Breast epithelium (tissue), 4 donors: ENCODE results near the gene RDX. TPM values are rescaled to one million over a fixed set of nuclear protein-coding genes. Genes with fewer than 3 reads are reported as not detected.
A peak's percentile ranks its signal among the peaks of the same experiment; 100 is the strongest.

ENCODE experiments used
- DNase-seq, 2 donors: peaks; one replicate each; pipeline ENCODE4 v3.0.0-alpha.2; 2019; ENCODE audit warnings: low spot score in 2 of 2
- H3K27ac ChIP-seq, 2 donors: fragments of 200-600 bp; sonication (generic) in 1 of 2; one replicate each; pipeline ENCODE4 v1.5.1; 2016 to 2019; ENCODE audit warnings: mild to moderate bottlenecking in 1 of 2
- H3K27me3 ChIP-seq, 2 donors: fragments of 200-600 bp; sonication (generic) in 1 of 2; one replicate each; pipeline versions ENCODE4 v1.5.1 to v1.6.0; 2017 to 2019; ENCODE audit warnings: control low read depth in 1 of 2, mild to moderate bottlenecking in 1 of 2
- H3K36me3 ChIP-seq: fragments of 200-600 bp; one replicate; pipeline ENCODE4 v1.5.1; 2019
- H3K4me1 ChIP-seq, 2 donors: fragments of 200-600 bp; sonication (generic); one replicate each; pipeline ENCODE4 v1.5.1; 2016 to 2019; ENCODE audit warnings: control low read depth in 1 of 2
- H3K4me3 ChIP-seq, 3 donors: fragments of 200-600 bp; sonication (generic); 1 replicate in 2 of 3; 2 replicates in 1 of 3; pipeline ENCODE4 v1.5.1; 2016 to 2019; ENCODE audit warnings: mild to moderate bottlenecking in 3 of 3, moderate library complexity in 2 of 3
- H3K9me3 ChIP-seq, 2 donors: fragments of 200-600 bp; sonication (generic) in 1 of 2; one replicate each; pipeline ENCODE4 v1.5.1; 2016 to 2019; ENCODE audit warnings: control low read depth in 1 of 2
- POLR2A ChIP-seq: fragments of 450-650 bp; IDR thresholded peaks from one replicate; pipeline ENCODE4 v1.6.1; 2016; ENCODE audit warnings: antibody characterized with exemption, mild to moderate bottlenecking, moderate library complexity
- POLR2AphosphoS5 ChIP-seq, 3 donors: sonication (generic); formaldehyde crosslinking; IDR thresholded peaks; one replicate each; pipeline ENCODE4 v1.6.1; 2017; ENCODE audit warnings: antibody characterized with exemption in 3 of 3
- intact Hi-C: fragments of 100-400 bp; cut with DNase I; formaldehyde crosslinking; loops from one replicate; pipeline ENCODE4 v1.15.1; 2023; ENCODE audit warnings: low total_unique reads
- total RNA-seq, 3 donors: library from RNA; depleted of rRNA; stranded (reverse); fragments of >200 nt; gene quantifications; one replicate each; pipeline ENCODE4 v1.1.0, GENCODE V29; 2016
- TF ChIP-seq, protein P1 (sequence below), 3 donors: fragments of 450-650 bp; IDR thresholded peaks; one replicate each; pipeline ENCODE4 v1.5.1; 2016 to 2017; ENCODE audit warnings: antibody characterized with exemption in 3 of 3, mild to moderate bottlenecking in 3 of 3, moderate library complexity in 3 of 3

RDX gene
- total RNA-seq, 3 donors from 2014 or later = 53.4 to 88.7 (median 53.7) TPM

DNA sequence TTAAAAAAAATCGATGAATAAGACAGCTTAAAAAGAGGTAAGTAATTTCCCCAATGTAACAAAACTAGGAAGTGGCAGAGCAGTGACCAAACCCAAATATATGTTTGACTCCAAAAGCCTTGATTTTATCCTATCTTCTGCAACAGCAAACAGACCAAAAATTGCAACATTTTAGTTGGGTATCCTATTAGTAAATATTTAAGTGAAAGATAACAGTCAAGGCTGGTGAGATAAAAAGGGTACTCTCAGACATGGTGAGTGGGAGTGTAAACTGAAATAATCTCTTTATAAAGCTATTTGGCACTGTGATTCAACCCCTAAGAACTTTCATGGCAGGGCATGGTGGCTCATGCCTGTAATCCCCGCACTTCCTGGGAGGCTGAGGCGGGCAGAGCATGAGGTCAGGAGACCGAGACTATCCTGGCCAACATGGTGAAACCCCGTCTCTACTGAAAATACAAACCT is 1.9 kb upstream of the RDX start:
- TF ChIP-seq POLR2AphosphoS5 (IDR thresholded peaks at IDR 0.05) (no peak), POLR2A (no peak)
- TF ChIP-seq, protein P1, sequence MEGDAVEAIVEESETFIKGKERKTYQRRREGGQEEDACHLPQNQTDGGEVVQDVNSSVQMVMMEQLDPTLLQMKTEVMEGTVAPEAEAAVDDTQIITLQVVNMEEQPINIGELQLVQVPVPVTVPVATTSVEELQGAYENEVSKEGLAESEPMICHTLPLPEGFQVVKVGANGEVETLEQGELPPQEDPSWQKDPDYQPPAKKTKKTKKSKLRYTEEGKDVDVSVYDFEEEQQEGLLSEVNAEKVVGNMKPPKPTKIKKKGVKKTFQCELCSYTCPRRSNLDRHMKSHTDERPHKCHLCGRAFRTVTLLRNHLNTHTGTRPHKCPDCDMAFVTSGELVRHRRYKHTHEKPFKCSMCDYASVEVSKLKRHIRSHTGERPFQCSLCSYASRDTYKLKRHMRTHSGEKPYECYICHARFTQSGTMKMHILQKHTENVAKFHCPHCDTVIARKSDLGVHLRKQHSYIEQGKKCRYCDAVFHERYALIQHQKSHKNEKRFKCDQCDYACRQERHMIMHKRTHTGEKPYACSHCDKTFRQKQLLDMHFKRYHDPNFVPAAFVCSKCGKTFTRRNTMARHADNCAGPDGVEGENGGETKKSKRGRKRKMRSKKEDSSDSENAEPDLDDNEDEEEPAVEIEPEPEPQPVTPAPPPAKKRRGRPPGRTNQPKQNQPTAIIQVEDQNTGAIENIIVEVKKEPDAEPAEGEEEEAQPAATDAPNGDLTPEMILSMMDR (IDR thresholded peaks at IDR 0.05) = no peak
- intact Hi-C loops = no loop called here

DNA sequence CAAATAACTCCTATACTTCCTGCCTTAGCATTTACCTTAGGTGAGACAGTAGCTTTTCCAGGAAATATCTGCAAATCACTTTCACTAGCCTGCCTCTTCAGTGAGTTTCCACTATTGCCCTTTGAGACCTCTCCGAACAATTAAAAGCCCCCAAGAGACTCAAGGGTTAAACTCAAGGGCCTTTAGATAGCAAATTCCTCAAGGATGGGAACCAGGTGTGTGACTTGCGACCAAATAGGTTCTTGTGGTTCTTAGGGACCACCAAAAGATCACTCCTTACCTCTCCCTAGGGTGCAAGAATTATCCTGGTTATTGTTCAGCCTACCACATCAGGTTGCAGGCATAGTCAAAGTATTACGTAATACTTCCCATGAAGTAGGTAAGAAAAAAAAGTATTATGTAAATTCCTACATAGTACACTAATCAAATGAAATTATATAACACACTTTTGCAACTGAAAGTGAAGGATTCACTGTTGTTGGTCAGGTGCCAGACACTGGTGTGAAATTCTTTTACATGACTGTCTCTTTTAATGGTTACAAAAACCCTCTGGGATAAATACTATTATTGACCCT is 1.4 kb upstream of the RDX start:
- Histone ChIP-seq H3K4me3 (no peak overlapping the region), H3K36me3 (no peaks in the 10 kb centered on the region), H3K27me3 (no peaks in the 10 kb centered on the region), H3K27ac (no peak overlapping the region), H3K9me3 (no peaks in the 10 kb centered on the region), H3K4me1 (peaks cover 0 to 7% of the 10 kb centered on the region in 2 donors)
- DNase-seq = no peak
- intact Hi-C loops = no loop called here
- TF ChIP-seq, protein P1 (IDR thresholded peaks at IDR 0.05) = no peak

More for the DNA sequence above, 1.9 kb upstream of the RDX start:
- Histone ChIP-seq H3K4me1 (peaks cover 0 to 7% of the 10 kb centered on the region in 2 donors), H3K36me3 (no peaks in the 10 kb centered on the region), H3K4me3 (no peak overlapping the region), H3K9me3 (no peaks in the 10 kb centered on the region), H3K27ac (no peak overlapping the region), H3K27me3 (no peaks in the 10 kb centered on the region)
- DNase-seq = no peak

DNA sequence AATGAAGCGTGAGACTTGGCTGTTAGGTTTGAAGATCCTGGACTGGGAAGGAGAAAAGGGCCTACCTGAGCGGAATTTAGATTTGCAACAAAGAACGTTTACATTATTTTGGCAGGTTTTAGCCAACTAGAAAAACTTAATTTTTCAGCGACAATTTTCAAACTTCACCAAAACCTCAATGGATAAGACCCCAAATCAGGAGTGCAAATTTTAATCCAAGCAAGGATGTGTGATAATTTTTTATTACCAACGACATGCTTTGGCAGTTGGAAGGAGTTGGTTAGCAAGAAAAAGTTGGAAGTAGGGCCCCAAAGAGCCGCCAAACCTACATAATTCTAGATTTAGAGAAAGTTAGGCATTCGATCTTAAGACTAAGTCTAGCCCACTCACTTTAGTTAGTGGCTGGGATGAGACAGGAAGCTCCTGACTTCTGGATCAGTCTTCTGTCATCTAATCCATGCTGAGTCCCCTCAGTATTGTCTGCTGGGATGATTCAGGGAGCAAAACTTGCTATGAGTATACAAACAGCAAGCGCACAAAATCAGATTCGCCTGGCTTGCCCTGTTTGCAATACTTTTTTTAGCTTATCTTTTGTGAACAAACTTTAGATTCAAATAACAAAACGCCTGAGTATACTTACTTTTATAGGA is 787 bp upstream of the RDX start:
- Histone ChIP-seq H3K36me3 (no peaks in the 10 kb centered on the region), H3K27me3 (no peaks in the 10 kb centered on the region), H3K27ac (peak overlapping the region; percentile 96 to 98), H3K4me3 (peak overlapping the region; percentile 89 to 95 (median 91)), H3K9me3 (no peaks in the 10 kb centered on the region), H3K4me1 (peaks cover 0 to 7% of the 10 kb centered on the region in 2 donors)
- TF ChIP-seq POLR2A (no peak), POLR2AphosphoS5 (IDR thresholded peaks at IDR 0.05) (no peak)
- TF ChIP-seq, protein P1 (IDR thresholded peaks at IDR 0.05) = no peak
- DNase-seq = no peak
- intact Hi-C loops = no loop called here

DNA sequence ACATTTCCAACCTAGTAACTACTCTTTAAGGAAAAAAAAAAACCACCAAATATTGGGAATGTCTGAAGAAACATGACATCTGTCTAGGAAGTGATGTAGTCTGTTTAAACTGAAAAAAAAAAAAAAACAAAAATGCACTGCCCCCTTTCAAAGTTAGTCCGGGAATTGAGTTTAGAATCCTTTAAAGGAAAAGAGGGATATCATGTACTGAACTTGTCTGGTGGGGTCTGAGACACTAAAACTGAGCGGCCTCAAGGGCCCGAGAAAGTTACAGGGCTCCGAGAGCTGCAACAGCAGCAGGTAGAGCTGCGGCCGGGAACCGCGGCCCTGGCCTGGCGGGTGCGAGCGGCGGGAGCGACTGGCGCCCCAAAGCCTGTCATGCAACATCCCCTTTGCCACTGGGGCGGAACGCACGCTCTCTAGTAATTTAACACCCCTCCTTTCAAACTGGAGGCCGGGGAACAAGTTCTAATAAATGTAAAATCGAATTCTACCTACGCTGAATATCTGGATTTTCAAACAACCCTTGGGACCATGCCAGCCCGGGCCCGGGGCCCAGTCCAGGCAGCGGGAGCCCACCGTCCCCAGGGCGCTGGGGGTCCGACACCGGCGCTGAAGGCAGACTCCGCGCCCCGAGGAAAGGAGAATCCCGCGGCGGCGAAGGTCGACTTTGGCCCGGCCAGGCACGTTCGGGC is 736 bp downstream of the RDX start:
- Histone ChIP-seq H3K4me3 (peak overlapping the region; percentile 89 to 95 (median 91)), H3K4me1 (peaks cover 0 to 7% of the 10 kb centered on the region in 2 donors), H3K9me3 (no peaks in the 10 kb centered on the region), H3K27me3 (no peaks in the 10 kb centered on the region), H3K27ac (peak overlapping the region; percentile 96 to 98), H3K36me3 (no peaks in the 10 kb centered on the region)
- intact Hi-C loops = no loop called here
- peak; percentile 22 to 54 for DNase-seq
- TF ChIP-seq, protein P1 (IDR thresholded peaks at IDR 0.05) = peak in 1 of 3 donors; percentile 6
- TF ChIP-seq POLR2AphosphoS5 (IDR thresholded peaks at IDR 0.05) = no peak

DNA sequence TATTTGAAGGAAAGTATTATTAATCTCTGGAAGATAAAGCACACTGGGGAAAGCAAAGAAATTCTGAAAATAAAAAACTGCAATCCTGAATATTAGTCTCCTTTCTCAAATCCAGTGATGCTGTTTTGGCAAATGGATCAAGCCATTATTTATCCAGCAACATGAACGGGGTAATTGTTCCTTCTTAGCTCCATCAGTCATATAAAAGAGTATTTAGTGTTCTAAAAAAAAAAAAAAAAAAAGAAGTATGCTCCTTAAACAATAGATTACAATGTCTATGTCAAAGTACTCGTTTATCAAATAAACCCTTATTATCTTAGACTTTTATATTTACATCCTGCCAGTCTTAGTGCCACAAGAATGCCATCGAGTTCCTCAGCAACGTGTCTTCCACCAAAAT is 1.3 kb downstream of the RDX start:
- intact Hi-C loops = no loop called here
- Histone ChIP-seq H3K4me1 (peaks cover 0 to 7% of the 10 kb centered on the region in 2 donors), H3K27ac (no peak overlapping the region), H3K36me3 (no peaks in the 10 kb centered on the region), H3K27me3 (no peaks in the 10 kb centered on the region), H3K4me3 (peak overlapping the region; percentile 89 to 95 (median 91)), H3K9me3 (no peaks in the 10 kb centered on the region)
- DNase-seq = no peak
- TF ChIP-seq, protein P1 (IDR thresholded peaks at IDR 0.05) = no peak
- TF ChIP-seq POLR2AphosphoS5 (IDR thresholded peaks at IDR 0.05) (no peak), POLR2A (no peak)
